HUDEP-2 (cell line): ENCODE results near the gene RNF213.

Source experiments
- DNase-seq, 76 experiments: peaks; one replicate each; lab custom pipeline; 2025; ENCODE audit not compliant: unreplicated experiment in 76 of 76; lab: John Stamatoyannopoulos, UW

Gene RNF213

DNA sequence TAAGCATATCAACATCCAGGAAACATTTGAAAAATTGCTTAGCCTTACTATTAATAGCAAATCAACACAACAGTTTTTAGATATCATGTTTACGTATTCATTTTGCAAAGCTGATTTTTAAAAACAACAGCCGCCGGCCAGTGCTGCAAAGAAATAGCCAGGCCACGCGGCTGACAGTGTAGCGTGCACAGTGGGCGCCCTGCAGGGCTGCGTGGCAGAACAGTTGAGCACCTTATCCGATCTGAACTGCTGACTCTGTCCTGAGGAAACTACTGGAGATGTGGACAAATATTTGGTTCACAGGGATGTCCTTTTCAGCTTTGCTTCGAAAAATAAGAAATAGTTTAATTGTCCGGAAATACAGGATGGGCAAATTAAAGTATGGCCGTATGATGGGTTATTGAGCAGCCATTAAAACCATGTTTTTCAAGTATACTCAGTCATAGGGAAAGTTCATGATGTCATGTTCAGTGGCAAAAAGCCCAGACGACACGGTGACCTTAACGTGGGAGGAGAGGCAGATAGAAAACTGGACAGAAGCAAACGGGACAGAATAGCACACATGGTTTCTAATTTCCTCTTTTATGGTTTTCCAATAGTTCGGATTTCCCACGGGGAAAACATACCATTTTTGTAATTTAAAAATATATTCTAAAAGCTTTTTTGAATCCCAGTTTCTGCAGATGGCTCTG, 101.9 kb downstream of the RNF213 start:
- DNase-seq = peak in 6 of 76 experiments; percentile 2 to 53 (median 16)

DNA sequence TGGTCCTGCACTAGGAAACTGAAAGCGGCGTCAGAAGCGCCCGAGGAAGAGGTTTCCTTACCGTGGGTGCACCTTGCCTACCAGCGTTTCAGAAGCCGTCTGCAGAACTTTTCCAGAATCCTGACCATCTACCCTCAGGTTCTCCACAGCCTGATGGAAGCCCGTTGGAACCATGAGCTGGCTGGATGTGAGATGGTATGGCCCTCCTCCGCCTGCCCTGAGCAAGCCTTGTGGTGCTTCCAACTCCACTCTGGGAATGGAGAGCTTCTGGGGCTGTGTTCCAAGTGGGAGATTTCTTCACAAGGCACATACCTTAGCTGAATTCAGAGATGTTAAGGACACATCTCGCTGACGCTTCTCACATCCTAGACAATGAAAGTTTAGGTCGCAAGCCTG, 102.5 kb downstream of the RNF213 start:
- DNase-seq = no peak

DNA sequence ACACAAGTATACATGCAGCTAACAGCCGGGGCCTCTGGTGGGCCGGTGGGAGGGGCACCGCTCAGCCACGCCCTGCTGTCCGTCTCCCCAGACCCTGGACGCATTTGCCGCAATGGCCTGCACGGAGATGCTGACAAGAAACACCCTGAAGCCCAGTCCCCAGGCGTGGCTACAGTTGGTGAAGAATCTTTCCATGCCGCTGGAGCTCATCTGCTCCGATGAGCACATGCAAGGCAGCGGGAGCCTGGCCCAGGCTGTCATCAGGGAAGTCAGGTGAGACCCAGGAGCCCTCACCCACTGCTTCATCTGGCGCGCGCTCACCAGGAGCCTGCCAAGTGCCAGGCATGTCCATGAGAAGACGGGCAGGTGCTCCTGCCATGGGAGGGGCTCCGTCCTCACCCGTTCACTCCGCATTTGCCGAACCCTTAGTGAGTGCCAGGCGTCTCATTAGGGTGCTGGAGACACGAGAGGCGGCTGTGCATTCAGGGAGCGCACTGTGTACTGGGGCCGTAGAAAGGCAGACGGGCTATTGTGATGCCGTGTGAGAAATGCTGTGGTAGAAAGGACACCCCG, 103.0 kb downstream of the RNF213 start:
- DNase-seq = no peak

DNA sequence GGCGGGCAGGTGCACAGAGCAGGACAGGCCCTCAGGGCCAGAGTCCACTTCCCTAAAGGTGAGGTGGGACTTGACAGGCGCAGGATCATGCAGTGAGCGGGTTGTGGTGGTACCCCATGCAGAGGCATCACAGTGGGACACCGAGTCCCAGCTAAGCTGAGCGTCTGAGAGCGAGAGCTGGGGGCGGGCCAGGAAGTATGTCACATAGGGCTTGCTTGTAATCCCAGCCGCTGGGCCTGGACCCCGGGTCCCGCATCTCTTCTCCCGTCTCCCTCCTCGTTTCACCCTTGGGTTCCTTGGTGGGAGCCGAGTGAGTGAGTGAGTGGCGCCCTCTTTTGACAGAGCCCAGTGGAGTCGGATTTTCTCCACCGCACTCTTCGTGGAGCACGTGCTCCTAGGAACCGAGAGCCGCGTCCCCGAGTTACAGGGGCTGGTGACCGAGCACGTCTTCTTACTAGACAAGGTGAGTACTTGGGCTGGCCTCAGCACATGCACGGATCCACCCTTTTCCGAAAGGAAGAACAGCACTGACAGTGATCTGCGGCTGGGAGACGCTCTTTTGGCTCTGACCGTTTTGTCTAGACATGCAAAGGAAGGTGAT, 103.5 kb downstream of the RNF213 start:
- DNase-seq = peak in 8 of 76 experiments; percentile 1 to 24 (median 10)

DNA sequence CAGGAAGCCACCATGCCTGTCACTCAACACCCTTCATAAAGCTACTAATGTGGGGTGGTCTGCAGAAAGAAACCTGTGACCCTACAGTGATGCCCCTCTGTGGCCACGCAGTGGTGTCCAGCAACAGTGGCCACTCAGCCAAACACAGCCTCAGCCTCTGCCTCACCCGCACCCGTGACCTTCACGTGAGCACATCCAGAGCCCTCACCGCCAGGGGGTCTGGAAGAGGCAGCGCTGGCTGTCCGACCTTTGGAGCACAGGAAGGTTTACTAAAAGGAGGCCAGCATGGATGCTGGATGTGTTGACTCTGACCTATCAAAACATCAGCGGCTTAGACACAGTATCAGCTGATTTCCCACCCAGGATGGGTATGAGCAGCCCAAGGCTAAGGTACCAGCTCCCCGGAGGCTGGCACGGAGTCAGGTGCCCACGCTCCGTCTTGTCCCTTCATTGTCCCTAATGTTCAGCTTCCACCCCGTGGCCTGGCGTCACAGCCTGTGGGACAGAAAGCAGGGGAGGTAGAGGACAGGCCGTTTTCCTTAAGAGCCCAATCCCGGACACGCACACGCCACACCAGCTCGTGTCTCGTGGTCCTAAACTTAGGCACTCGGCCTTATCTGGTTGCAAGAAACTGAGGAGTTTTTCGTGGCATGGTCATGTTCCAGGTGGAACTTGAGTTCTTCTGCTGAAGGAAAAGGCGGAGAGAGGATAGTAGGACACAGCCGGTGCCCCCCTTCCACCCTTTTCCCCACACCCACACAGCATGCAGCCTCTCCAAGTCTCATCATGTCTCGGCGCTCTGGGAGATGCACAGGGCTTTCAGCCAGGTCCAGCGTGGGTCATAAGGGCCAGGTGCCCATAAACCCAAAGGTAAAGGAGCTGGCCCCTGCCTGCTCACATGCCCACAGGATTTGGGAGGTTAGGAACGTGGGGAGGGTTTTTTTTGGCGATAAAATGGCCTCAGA, 104.6 kb downstream of the RNF213 start:
- DNase-seq = no peak

DNA sequence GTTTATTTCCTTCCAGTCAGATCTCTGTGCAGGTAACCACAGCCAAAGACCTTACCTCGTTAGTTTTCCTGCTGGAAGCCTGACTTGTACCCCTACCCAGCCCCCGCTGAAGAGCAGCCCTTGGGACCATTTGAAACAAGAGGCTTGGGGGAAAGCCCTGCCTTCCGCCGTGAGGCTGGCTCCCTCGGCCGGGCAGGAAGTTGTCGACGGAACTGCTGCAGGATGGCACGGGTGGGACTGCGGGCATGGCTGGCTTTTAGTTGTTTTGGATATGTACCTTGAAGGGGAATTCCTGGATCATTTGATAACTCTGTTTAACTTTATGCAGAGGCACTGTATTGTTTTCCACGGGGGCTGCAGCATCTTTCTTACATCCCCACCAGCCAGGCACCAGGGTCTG, 105.3 kb downstream of the RNF213 start:
- no peak for DNase-seq

DNA sequence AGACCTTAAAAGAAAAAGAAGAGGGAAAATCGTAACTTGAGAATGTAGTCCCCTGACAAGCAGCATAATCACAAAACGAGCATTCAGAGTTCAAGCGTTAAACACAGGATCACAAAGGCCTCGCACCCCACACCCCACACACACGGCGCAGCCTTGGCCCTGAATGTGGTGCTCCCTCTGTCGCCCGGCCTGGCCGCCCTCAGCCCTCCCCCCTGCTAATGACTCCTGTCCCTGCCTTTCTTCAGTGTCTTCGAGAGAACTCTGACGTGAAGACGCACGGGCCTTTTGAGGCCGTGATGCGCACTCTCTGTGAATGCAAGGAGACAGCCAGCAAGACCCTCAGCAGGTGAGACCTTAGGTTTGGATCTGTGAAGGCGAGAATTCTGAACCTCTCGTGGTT, 106.9 kb downstream of the RNF213 start:
- no peak for DNase-seq

DNA sequence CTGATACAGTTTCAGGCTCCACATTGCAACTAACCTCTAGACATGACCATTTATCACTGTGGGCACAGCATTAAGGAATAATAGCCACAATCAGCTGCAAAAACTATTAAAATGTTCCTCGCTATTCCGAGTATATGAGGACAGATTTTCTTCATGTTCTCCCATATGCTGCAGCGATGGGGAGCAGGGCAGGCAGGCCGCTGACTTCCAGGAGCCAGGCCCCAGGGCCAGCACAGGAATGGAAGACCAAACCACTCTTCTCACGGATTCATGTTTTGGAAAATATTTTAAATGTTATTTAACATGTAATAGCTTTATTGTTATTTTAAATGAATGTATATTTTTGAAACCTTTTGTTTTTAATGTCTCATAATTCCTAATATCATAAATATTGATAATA, 110.5 kb downstream of the RNF213 start:
- DNase-seq = no peak

DNA sequence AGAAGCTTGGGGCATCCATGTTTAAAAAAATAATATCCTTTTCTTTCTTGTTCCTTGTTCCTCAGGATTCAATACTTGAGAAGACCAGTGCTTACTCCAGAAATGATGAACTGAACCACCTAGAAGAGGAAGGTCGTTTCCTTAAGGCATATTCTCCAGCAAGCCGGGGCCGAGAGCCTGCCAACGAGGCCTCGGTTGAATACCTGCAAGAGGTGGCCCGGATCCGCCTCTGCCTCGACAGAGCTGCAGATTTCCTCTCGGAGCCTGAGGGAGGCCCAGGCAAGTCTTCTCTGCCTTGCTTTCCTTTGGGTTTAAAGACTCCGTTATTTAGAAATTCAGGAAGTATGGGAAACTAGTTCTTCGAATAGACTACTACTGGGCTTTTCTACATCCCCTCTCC, 111.8 kb downstream of the RNF213 start:
- DNase-seq = no peak

DNA sequence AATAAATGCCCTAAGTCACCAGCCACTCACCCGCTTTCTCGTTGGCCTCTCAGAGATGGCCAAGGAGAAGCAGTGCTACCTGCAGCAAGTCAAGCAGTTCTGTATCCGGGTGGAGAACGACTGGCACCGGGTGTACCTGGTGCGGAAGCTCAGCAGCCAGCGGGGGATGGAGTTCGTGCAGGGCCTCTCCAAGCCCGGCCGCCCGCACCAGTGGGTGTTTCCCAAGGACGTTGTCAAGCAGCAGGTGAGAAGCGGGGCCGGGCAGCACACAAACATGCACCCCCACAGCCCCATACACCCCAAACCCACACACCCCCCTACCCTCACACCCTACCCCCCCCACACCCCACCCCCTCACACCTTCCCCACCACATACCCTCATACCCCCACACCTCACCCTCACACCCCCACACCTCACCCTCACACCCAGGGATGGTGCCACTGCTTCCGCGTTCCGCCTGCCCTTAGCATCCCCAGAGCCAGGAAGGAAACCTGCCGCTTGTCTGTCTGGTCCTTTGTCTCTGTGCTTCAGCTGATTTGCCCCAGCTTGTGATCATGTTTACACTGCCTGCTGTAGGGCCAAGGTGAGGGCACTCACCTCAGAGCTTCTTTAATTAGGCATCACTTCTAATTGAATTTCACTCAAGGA, 112.4 kb downstream of the RNF213 start:
- DNase-seq = no peak

DNA sequence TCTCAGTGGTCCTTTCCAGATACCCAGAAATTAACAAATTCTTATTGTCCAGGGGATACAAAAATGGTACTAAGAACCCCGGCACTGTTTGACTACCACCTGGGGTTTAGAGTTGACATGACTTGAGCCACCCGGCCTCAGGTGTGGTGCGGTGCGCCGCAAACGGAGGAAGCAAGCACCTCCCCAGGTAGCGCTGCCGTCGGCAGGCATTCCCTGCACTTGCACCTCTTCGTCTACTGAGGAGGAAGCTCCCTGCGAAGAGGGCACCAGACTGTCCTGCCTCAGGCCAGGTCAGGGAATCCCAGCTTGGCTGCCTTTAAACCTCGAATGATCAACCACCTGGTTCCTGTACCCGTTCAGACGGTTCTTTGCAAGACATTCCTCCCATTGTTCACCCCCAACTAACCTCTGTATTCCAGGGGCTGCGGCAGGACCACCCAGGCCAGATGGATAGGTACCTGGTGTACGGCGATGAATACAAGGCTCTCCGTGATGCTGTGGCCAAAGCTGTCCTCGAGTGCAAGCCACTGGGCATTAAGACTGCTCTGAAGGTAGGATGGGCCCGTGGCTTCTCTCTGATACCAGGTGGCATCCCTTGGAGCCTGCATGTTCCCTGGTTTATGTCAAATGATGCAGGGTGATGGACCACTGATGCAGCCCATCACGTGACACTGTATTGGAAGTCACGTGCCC, 113.5 kb downstream of the RNF213 start:
- no peak for DNase-seq

DNA sequence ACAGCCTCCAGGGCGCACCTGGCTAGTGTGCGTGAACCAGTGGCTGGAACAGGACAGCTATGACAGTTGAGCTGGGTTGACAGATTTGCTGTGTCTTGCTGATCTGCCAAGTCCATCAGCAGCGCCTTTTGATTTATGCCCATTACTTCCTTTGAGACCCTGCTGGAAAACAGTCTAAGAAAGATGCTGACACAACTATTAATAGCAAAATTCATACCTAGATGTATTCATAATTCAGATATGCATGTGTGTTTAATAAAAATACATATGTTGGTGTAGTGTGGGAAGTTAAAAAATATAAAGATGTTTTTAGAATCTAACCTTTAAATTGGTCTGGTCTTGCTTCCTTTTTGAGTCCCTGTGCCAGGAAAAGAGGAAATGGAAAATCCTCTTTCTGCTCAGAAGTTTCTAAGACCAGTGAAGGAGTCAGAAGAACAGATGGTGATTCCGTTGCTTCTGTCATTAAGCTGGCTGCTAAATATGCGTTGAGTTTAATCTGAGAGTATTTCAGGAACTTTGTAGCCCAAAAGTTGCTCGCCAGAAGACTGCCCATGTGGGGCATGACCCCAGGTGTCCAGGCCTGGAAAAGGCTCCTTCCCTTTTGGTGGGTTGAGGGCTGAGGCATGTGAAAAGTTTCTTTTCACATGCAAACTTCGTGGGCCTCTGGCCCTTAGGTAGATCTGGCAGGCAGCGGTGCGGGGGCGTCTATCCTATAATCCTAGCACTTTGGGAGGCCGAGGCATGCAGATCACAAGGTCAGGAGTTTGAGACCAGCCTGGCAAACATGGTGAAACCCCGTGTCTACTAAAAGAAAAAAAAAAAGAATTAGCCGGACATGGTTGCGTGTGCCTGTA, 114.3 kb downstream of the RNF213 start:
- no peak for DNase-seq

DNA sequence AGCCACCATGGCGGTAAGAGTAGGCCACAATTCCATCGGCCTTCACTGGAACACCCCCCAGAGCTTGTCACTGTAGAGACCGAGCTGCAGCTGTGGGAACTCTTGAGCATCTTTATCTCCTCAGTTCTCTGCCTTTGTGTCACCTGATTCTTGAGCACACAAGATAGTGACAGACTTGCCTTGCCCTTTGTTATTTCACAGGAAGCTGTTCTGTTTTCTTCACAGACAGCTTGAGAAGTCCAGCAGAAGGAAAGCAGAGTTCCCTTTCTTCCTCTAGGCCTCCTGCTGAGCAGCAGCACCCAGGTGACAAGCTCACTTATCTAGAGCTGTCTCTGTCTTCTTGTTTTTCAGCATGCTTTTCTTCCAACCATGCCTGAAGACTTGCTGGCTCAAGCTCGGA, 115.9 kb downstream of the RNF213 start:
- no peak for DNase-seq

DNA sequence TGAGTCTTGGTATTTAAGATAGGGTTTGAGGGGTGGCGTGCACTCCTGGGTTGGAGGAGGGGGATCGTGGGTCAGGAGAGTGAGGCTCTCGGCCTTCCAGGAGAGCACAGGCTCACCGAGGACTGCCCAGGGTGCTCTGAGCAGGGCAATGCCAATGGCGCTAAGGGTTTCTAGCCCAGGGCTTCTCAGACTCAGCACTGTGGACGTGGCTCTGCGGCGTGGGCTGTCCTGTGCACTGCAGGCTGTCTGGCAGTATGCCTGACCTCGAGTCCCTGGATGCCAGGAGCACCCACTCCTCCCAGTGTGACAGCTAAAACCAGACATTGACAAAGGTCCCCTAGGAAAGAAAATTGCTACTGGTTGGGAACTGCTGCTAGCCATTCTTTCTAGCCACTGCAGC, 117.1 kb downstream of the RNF213 start:
- no peak for DNase-seq

DNA sequence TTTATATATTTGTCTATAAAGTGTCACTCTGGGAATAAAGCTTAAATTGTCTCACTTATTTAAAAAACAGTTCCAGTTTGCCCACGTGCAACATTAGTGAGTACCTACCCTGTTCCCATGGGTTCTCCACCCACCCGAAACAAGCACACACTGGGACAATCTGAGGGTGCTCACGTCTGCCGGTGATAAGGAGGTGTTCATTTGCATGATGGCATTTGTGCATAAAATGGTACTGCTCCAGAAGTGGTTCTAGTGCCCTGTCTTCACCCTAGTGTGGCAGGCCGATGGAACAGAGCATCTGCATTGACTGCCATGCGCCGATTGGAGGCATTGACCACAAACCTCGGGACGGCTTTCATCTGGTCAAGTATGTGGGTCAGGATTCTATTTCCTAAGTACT, 118.7 kb downstream of the RNF213 start:
- DNase-seq = no peak

DNA sequence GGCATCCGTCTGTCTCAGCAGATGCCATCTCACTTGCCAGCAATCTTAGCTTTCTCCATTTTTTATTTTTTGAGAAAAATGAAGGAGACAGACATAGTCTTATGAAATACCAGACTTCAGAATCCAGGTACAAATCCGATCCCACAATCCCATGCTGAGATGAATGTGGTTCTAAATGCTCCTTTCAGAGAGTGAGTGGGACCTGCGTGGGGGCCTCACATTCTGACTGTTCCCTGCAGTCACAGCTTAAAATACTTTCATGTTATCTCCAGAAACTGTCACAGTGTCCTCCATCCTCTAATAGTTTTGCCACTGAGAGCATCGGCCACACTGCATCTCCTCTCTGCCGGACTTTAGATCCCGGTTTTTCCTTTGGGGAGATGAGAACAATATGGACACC, 119.4 kb downstream of the RNF213 start:
- no peak for DNase-seq

DNA sequence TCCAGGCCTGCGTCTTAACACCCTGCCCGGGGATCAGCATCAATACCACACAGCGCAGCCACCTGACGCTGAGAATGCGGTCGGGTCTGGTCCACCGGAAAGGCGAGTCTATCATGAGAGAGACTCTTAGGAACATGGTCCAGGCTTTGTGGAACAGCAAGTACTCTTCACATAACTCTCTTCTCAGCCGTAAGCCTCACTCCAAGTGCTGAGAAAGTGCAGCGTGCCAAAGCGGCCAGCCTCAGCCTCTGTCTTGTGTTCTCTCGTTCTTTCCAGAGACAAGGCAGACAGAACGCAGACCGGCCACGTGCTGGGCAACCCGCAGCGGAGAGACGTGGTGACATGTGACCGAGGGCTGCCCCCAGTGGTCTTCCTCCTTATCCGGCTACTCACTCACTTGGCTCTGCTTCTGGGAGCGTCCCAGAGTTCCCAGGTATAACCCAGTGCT, 119.9 kb downstream of the RNF213 start:
- DNase-seq = no peak

DNA sequence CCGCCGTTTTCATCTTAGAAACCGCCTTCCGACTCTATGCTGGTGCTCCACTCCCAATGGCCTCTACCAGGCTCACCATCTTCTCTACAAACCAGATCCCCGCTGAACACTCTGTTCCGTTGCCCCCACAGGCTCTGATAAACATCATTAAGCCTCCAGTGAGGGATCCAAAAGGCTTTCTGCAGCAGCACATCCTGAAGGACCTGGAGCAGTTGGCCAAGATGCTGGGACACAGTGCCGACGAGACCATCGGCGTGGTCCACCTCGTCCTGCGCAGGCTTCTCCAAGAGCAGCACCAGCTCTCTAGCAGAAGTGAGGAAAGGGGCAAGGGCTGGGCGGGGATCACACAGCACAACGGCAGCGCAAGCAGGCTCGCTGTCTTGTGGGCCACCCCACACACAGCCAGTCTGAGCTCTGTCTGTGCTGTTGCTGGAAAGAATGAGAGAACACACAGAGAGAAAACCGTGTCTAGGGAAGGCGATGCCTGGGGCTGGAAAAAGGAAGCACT, 120.8 kb downstream of the RNF213 start:
- DNase-seq = no peak

DNA sequence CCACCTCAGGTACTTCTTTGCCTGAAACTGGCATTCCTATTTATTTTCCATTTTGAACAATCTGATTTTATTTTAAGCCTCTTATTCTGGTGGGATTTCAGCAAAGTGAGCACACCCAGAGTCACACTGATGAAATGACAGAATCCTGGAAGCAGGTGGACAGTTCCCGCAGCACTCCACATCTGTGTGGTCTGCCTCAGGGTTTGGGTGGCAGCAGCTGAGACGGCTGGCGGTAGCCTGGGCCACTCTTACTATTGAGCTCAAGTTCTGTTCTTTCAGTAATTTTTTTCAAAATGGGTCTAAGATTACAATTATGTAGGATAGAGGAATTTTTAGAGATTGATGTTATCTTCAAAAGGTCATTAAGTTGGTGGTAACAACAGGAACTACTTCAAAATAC, 121.8 kb downstream of the RNF213 start:
- no peak for DNase-seq
